Adrenal gland (tissue), 12 donors: ENCODE data around the gene ANKRD40CL. TPM values are rescaled to one million over a fixed set of nuclear protein-coding genes. Genes with fewer than 3 reads are reported as not detected.
A peak's percentile ranks its signal among the peaks of the same experiment; 100 is the strongest.

Experiments
- DNase-seq, 7 donors: peaks; one replicate each; pipeline ENCODE4 v3.0.0-alpha.2; 2019 to 2020
- H3K27ac ChIP-seq, 5 donors: fragments of 200-600 bp; sonication (generic) in 4 of 5; 1 replicate in 3 of 5; 2 replicates in 2 of 5; pipeline versions ENCODE4 v1.5.1 to v1.8.0; 2016 to 2020; ENCODE audit warnings: mild to moderate bottlenecking in 1 of 5
- H3K27me3 ChIP-seq: fragments of 200-600 bp; 2 replicates; pipeline ENCODE4 v1.8.0; 2021
- H3K36me3 ChIP-seq, 2 donors: fragments of 200-600 bp; replicated peaks in 1 of 2; 1 replicate in 1 of 2; 2 replicates in 1 of 2; pipeline versions ENCODE4 v1.5.1 to v1.8.0; 2018 to 2022
- H3K4me1 ChIP-seq, 2 donors: fragments of 200-600 bp; replicated peaks in 1 of 2; 1 replicate in 1 of 2; 2 replicates in 1 of 2; pipeline versions ENCODE4 v1.5.1 to v1.8.0; 2018 to 2021
- H3K4me3 ChIP-seq, 4 donors: fragments of 200-600 bp; sonication (generic) in 3 of 4; one replicate each; pipeline ENCODE4 v1.5.1; 2016 to 2018
- H3K9me3 ChIP-seq, 3 donors: fragments of 200-600 bp; sonication (generic) in 1 of 3; replicated peaks in 1 of 3; 1 replicate in 2 of 3; 2 replicates in 1 of 3; pipeline versions ENCODE4 v1.5.1 to v1.8.0; 2016 to 2021
- POLR2A ChIP-seq, 2 donors: fragments of 450-650 bp; IDR thresholded peaks; one replicate each; pipeline ENCODE4 v1.6.1; 2017; ENCODE audit warnings: antibody characterized with exemption in 2 of 2, mild to moderate bottlenecking in 2 of 2, moderate library complexity in 1 of 2
- WGBS, 4 donors: extraction: QIAGEN DNeasy Blood & Tissue Kit in 2 of 4; methylation state at CpG; one replicate each; pipeline versions ENCODE4 v1.1.5 to v1.1.7; 2013 to 2017; 5-methylcytosine and 5-hydroxymethylcytosine counted together
- intact Hi-C, 2 donors: fragments of 100-400 bp; cut with DNase I; formaldehyde crosslinking; loops; one replicate each; pipeline versions ENCODE4 v1.14.1 to v1.15.0; 2022 to 2023
- polyA plus RNA-seq, 3 donors: library from polyadenylated mRNA; stranded (reverse); fragments of 200-250 nt in 2 of 3; fragments of 350-450 nt in 1 of 3; fragmentation: Illumina TruSeq in 1 of 3; extraction: RNeasy Lipid Tissue Mini Kit (QIAGEN cat#74804) in 1 of 3; gene quantifications; one replicate each; pipeline ENCODE4 v1.2.3, GENCODE V29; 2013 to 2014
- total RNA-seq, 9 donors: library from RNA; depleted of rRNA in 4 of 9; stranded (reverse); fragments of >200 nt in 4 of 9; fragments of 120-200 nt in 1 of 9; fragmentation: NEBNext Ultra II Directional in 1 of 9; extraction: Animal tissue kit (Norgen Biotek cat#: 25700) in 1 of 9; gene quantifications; one replicate each; pipeline versions ENCODE4 v1.1.0 to v1.2.4, GENCODE V29; 2013 to 2023
- TF ChIP-seq, protein P1 (sequence below), 6 experiments: fragments of 450-650 bp in 4 of 6; fragments of 200-600 bp in 2 of 6; sonication (generic) in 1 of 6; IDR thresholded peaks; 1 replicate in 5 of 6; 2 replicates in 1 of 6; pipeline versions ENCODE4 v1.5.1 to v1.8.0; 2016 to 2021; ENCODE audit warnings: antibody characterized with exemption in 6 of 6, mild to moderate bottlenecking in 2 of 6, moderate library complexity in 1 of 6
- donor health status: healthy with polysubstance abuse.
- donor health status: Bipolar disorder and iron deficiency.
- donor health status: DM: yes; HTN: yes; CAD: no.
- donor health status: DM: no; HTN: no; CAD: no.
- donor health status: DM: no; HTN: no; CAD: no.
- donor health status: DM: yes; HTN: yes; CAD: no.

Gene ANKRD40CL
- total and polyA plus RNA-seq, 12 donors = not detected

- WGBS, 4 donors = 89 to 94% (median 93%) methylated on average over 8 of the region's 8 CpGs
- no peaks in the 10 kb centered on the region for H3K27me3 ChIP-seq
- intact Hi-C loops = no loop called here
- H3K4me1 ChIP-seq = peaks cover 0 to 5% of the 10 kb centered on the region in 2 donors
- H3K4me3 ChIP-seq = no peak overlapping the region
- H3K27ac ChIP-seq = no peak overlapping the region
- no peak for TF ChIP-seq POLR2A (IDR thresholded peaks at IDR 0.05)
- TF ChIP-seq, protein P1, sequence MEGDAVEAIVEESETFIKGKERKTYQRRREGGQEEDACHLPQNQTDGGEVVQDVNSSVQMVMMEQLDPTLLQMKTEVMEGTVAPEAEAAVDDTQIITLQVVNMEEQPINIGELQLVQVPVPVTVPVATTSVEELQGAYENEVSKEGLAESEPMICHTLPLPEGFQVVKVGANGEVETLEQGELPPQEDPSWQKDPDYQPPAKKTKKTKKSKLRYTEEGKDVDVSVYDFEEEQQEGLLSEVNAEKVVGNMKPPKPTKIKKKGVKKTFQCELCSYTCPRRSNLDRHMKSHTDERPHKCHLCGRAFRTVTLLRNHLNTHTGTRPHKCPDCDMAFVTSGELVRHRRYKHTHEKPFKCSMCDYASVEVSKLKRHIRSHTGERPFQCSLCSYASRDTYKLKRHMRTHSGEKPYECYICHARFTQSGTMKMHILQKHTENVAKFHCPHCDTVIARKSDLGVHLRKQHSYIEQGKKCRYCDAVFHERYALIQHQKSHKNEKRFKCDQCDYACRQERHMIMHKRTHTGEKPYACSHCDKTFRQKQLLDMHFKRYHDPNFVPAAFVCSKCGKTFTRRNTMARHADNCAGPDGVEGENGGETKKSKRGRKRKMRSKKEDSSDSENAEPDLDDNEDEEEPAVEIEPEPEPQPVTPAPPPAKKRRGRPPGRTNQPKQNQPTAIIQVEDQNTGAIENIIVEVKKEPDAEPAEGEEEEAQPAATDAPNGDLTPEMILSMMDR (IDR thresholded peaks at IDR 0.05) = no peak
- no peaks in the 10 kb centered on the region for H3K36me3 ChIP-seq
- no peaks in the 10 kb centered on the region for H3K9me3 ChIP-seq
- peak in 1 of 7 donors; percentile 39 for DNase-seq
Observed at GRCh38 chr17:50769884-50770283, 2.6 kb upstream of the ANKRD40CL start.

DNA sequence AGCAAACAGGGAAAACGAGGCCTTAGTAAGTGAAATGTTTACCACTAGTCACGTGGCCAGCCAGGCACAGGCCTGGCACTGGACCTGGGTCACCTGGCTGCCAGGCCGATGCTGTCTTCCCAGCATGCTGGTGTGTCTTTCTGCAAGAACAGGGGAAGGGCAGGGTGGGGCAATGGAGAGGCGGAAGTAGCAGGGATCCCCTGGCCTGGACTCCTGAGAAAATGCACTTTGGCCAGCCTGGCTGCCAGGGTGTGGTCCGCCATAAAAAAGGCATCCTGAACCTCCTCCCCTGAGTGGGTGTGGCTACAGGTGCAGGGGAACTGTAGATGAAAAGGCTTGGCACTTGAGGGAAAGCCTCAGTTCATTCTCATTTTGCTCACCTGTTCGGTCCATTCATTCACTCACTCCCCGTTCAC is 1.0 kb upstream of the ANKRD40CL start:
- Histone ChIP-seq H3K27me3 (no peaks in the 10 kb centered on the region), H3K27ac (no peak overlapping the region), H3K4me3 (no peak overlapping the region), H3K4me1 (peaks cover 0 to 12% of the 10 kb centered on the region in 2 donors), H3K36me3 (no peaks in the 10 kb centered on the region), H3K9me3 (no peaks in the 10 kb centered on the region)
- intact Hi-C loops = no loop called here
- 73 to 87% (median 84%) methylated on average over 6 to 7 of the region's 7 CpGs for WGBS, 4 donors
- TF ChIP-seq, protein P1 (IDR thresholded peaks at IDR 0.05) = no peak
- TF ChIP-seq POLR2A (IDR thresholded peaks at IDR 0.05) = no peak
- peak in 2 of 7 donors; percentile 12 to 34 for DNase-seq

- DNase-seq = peak in 2 of 7 donors; percentile 16 to 17
- Histone ChIP-seq H3K4me1 (peaks cover 0 to 13% of the 10 kb centered on the region in 2 donors), H3K9me3 (no peaks in the 10 kb centered on the region), H3K27me3 (no peaks in the 10 kb centered on the region), H3K27ac (no peak overlapping the region), H3K36me3 (no peaks in the 10 kb centered on the region), H3K4me3 (no peak overlapping the region)
- intact Hi-C loops = no loop called here
- 81 to 88% (median 85%) methylated on average over 7 of the region's 7 CpGs for WGBS, 4 donors
- no peak for TF ChIP-seq POLR2A (IDR thresholded peaks at IDR 0.05)
Observed at GRCh38 chr17:50767030-50767429, 288 bp downstream of the ANKRD40CL start.

DNA sequence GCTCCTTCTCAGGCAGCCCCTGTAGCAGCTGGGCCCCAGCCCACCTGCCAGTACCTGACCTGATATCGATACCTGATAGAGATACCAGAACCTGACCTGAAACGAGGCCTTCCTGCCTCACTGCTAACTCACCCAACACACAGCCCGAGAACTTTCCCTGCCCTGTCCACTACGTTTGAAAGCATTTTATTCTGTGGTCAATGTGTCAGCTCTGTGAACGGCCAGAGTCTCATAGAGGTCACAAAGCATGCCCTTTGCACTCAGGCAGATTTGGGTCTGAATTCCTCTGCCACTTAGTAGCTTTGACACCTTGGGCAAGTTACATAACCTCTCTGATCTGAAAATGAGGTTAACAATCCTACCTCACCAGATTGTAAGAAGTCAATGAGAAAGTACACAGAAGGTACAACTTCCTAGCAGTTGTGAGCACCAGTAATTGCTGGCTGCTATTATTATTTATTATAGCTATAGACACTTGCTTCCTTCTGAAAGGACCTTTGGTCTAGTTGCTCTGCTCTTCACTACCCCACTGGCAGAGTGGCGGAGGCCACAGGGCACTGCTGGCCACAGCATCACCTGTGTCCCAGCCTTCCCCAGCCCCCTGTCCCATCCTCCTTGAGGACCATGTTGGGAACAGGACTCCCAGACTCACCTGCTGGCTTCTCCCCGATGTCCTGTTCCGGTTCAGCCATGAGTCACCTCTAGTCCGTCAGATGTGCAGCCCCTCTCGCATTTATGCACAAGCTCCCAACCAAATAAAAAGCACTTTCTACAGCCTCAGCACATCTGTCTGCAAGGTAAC is 895 bp downstream of the ANKRD40CL start:
- Histone ChIP-seq H3K4me1 (peaks cover 0 to 13% of the 10 kb centered on the region in 2 donors), H3K36me3 (no peaks in the 10 kb centered on the region), H3K27me3 (no peaks in the 10 kb centered on the region), H3K9me3 (no peaks in the 10 kb centered on the region), H3K4me3 (no peak overlapping the region), H3K27ac (no peak overlapping the region)
- no peak for TF ChIP-seq POLR2A (IDR thresholded peaks at IDR 0.05)
- TF ChIP-seq, protein P1 (IDR thresholded peaks at IDR 0.05) = no peak
- WGBS, 4 donors = 82 to 87% (median 85%) methylated on average over 10 of the region's 10 CpGs
- intact Hi-C loops = no loop called here
- DNase-seq = peak in 2 of 7 donors; percentile 20 to 48
